IMR-90 (cell line): ENCODE data around the gene AP3B1.

Experiments used
- BHLHE40 ChIP-seq: fragments of 150-350 bp; IDR thresholded peaks from 2 replicates; pipeline ENCODE4 v1.6.1; 2016; ENCODE audit warnings: mild to moderate bottlenecking, low read depth, low read length
- CTCF ChIP-seq: conservative IDR thresholded peaks from 2 replicates; pipeline ENCODE4 v1.5.1; 2012; ENCODE audit warnings: mild to moderate bottlenecking, low read depth, low read length, improper control_type of control experiment
- ELK1 ChIP-seq: fragments of 150-350 bp; IDR thresholded peaks from 2 replicates; pipeline ENCODE4 v1.6.1; 2016; ENCODE audit warnings: low read depth, mild to moderate bottlenecking, low read length, moderate library complexity, borderline replicate concordance
- NFE2L2 ChIP-seq: fragments of 150-350 bp; IDR thresholded peaks from 2 replicates; pipeline ENCODE4 v1.6.1; 2016; ENCODE audit warnings: low read depth, mild to moderate bottlenecking, low read length
- POLR2A ChIP-seq: IDR thresholded peaks from 2 replicates; pipeline ENCODE4 v1.6.1; 2012; ENCODE audit warnings: mild to moderate bottlenecking, low read depth, low read length
- RAD21 ChIP-seq: IDR thresholded peaks from 2 replicates; pipeline ENCODE4 v1.6.1; 2012; ENCODE audit warnings: low read length, improper control_type of control experiment
- RCOR1 ChIP-seq: IDR thresholded peaks from 2 replicates; pipeline ENCODE4 v1.6.1; 2012; ENCODE audit warnings: mild to moderate bottlenecking, low read length, improper control_type of control experiment; ENCODE audit not compliant: insufficient replicate concordance
- SMC3 ChIP-seq: fragments of 150-350 bp; IDR thresholded peaks from 2 replicates; pipeline ENCODE4 v1.6.1; 2016; ENCODE audit warnings: low read depth, mild to moderate bottlenecking, antibody characterized with exemption, low read length, moderate library complexity

DNA sequence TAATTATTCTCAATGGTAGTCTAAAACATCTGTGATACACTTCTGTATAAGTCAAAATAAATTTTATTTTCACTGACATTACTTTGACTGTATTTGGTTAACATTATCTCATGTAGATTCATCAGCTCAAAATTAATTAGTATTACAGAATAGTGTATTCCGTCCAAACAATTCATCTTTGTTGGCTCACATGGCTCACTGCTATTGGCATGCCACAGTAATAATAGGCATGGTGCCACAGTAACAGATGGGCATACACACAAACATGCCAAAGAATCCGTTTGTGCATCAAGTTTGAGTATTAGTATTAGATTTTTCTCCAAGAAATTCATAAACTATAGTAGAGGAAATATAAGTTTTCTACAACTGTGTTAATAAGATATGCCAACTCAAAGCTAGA lies 14.2 kb downstream of the AP3B1 start:
- TF ChIP-seq CTCF (no peak), POLR2A (no peak), ELK1 (no peak), RAD21 (no peak), NFE2L2 (no peak), BHLHE40 (no peak), RCOR1 (no peak), SMC3 (no peak)
